ENCODE data around the gene LYSMD1.
"Not testable (repeated sequence)": the region's sequence is repeated elsewhere in the genome, so short reads cannot be mapped to it uniquely, and the experiment has no call there.

The LYSMD1 gene

GRCh38 chr1:151165738-151166504 is at the start of gene LYSMD1, which contains the start of gene SCNM1:
TSS of gene LYSMD1 (minus strand) at chr1:151165902. CDS start at chr1:151165258, 644 bp downstream.
TSS of gene SCNM1 (plus strand) at chr1:151166144. CDS start at chr1:151166153, 9 bp downstream.
- in situ Hi-C loops (cut with MboI; ENCODE audit: low sequenced_read_pairs): no loop called here

- in situ Hi-C loops (cut with MboI; ENCODE audit: low sequenced_read_pairs): no loop called here
Measured at GRCh38 chr1:151213560-151213959, 47.9 kb upstream of the LYSMD1 start.

GRCh38 chr1:151211972-151212705 is 46.4 kb upstream of the LYSMD1 start:
- in situ Hi-C loops (cut with MboI; ENCODE audit: low sequenced_read_pairs): no loop called here

GRCh38 chr1:151210830-151211229 is 45.1 kb upstream of the LYSMD1 start:
- in situ Hi-C loops (cut with MboI; ENCODE audit: low sequenced_read_pairs): no loop called here

GRCh38 chr1:151205381-151205965 is 39.8 kb upstream of the LYSMD1 start:
- in situ Hi-C loops (cut with MboI; ENCODE audit: low sequenced_read_pairs): not testable (repeated sequence)

GRCh38 chr1:151199873-151200581 is 34.3 kb upstream of the LYSMD1 start:
- in situ Hi-C loops (cut with MboI; ENCODE audit: low sequenced_read_pairs): no loop called here

GRCh38 chr1:151198254-151199127 is 32.8 kb upstream of the LYSMD1 start, which contains the start of gene PIP5K1A:
TSS of gene PIP5K1A (plus strand) at chr1:151198552. CDS start at chr1:151198997, 445 bp downstream.
- in situ Hi-C loops (cut with MboI; ENCODE audit: low sequenced_read_pairs): no loop called here

- in situ Hi-C loops (cut with MboI; ENCODE audit: low sequenced_read_pairs): no loop called here
Measured at GRCh38 chr1:151197863-151198253, 32.2 kb upstream of the LYSMD1 start.

- in situ Hi-C loops (cut with MboI; ENCODE audit: low sequenced_read_pairs): no loop called here
Measured at GRCh38 chr1:151196292-151196800, 30.6 kb upstream of the LYSMD1 start.

GRCh38 chr1:151194894-151195594 is 29.3 kb upstream of the LYSMD1 start:
- in situ Hi-C loops (cut with MboI; ENCODE audit: low sequenced_read_pairs): not testable (repeated sequence)

- in situ Hi-C loops (cut with MboI; ENCODE audit: low sequenced_read_pairs): no loop called here
Measured at GRCh38 chr1:151193856-151194255, 28.2 kb upstream of the LYSMD1 start.

- in situ Hi-C loops (cut with MboI; ENCODE audit: low sequenced_read_pairs): no loop called here
Measured at GRCh38 chr1:151193304-151193703, 27.6 kb upstream of the LYSMD1 start.

GRCh38 chr1:151192047-151192446 is 26.3 kb upstream of the LYSMD1 start:
- in situ Hi-C loops (cut with MboI; ENCODE audit: low sequenced_read_pairs): no loop called here

GRCh38 chr1:151189637-151190445 is 24.1 kb upstream of the LYSMD1 start, which contains the start of gene VPS72:
TSS of gene VPS72 (minus strand) at chr1:151190197. CDS start at chr1:151190121, 76 bp downstream.
- in situ Hi-C loops (cut with MboI; ENCODE audit: low sequenced_read_pairs): no loop called here

GRCh38 chr1:151188667-151189066 is 23.0 kb upstream of the LYSMD1 start:
- in situ Hi-C loops (cut with MboI; ENCODE audit: low sequenced_read_pairs): not testable (repeated sequence)

GRCh38 chr1:151187205-151187604 is 21.5 kb upstream of the LYSMD1 start:
- in situ Hi-C loops (cut with MboI; ENCODE audit: low sequenced_read_pairs): no loop called here

GRCh38 chr1:151184211-151184610 is 18.5 kb upstream of the LYSMD1 start:
- in situ Hi-C loops (cut with MboI; ENCODE audit: low sequenced_read_pairs): no loop called here

- in situ Hi-C loops (cut with MboI; ENCODE audit: low sequenced_read_pairs): no loop called here
Measured at GRCh38 chr1:151176514-151177045, 10.9 kb upstream of the LYSMD1 start.
